Measurements from ENCODE around the gene PPP1R15A. TPM values are rescaled to one million over a fixed set of nuclear protein-coding genes. Genes with fewer than 3 reads are reported as not detected.

The PPP1R15A gene
- total RNA-seq, 4 donors from 2014 or later: 81.0 to 171 (median 101) TPM

DNA sequence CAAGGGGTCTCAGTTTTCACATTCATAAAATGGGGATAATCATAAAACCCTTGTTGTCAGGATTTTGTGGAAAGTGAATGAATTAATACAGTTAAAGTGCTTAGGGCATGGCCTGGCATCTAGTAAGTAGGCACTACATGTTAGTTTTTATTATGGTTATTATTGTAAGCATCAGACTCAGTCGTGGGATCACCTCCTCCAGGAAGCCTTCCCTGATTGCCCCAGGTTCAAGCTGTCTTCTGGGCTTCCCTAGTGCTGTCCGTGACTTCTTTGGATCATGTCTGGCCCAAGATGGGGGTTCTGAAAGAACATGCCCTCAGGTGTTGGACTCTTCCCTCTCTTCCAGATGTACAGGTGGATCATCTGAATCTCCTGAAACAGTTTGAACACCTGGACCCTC, 38.6 kb downstream of the PPP1R15A start:
- DNase-seq (ENCODE audit: low spot score in 2 of 2): no peak
- H3K27me3 ChIP-seq: no peaks in the 10 kb centered on the region
- TF ChIP-seq EP300 (IDR thresholded peaks at IDR 0.05) (no peak), POLR2A (IDR thresholded peaks at IDR 0.05) (no peak)
- TF ChIP-seq, protein P1, sequence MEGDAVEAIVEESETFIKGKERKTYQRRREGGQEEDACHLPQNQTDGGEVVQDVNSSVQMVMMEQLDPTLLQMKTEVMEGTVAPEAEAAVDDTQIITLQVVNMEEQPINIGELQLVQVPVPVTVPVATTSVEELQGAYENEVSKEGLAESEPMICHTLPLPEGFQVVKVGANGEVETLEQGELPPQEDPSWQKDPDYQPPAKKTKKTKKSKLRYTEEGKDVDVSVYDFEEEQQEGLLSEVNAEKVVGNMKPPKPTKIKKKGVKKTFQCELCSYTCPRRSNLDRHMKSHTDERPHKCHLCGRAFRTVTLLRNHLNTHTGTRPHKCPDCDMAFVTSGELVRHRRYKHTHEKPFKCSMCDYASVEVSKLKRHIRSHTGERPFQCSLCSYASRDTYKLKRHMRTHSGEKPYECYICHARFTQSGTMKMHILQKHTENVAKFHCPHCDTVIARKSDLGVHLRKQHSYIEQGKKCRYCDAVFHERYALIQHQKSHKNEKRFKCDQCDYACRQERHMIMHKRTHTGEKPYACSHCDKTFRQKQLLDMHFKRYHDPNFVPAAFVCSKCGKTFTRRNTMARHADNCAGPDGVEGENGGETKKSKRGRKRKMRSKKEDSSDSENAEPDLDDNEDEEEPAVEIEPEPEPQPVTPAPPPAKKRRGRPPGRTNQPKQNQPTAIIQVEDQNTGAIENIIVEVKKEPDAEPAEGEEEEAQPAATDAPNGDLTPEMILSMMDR (IDR thresholded peaks at IDR 0.05): no peak
- WGBS, 2 donors: 92% methylated on average over 2 of the region's 2 CpGs
- no peaks in the 10 kb centered on the region for H3K9me3 ChIP-seq
- H3K4me1 ChIP-seq: peaks cover 0 to 8% (median 0%) of the 10 kb centered on the region in 4 donors
- no peak overlapping the region for H3K4me3 ChIP-seq
- no peak overlapping the region for H3K27ac ChIP-seq
- peaks cover 11 to 98% (median 31%) of the 10 kb centered on the region in 3 donors for H3K36me3 ChIP-seq

DNA sequence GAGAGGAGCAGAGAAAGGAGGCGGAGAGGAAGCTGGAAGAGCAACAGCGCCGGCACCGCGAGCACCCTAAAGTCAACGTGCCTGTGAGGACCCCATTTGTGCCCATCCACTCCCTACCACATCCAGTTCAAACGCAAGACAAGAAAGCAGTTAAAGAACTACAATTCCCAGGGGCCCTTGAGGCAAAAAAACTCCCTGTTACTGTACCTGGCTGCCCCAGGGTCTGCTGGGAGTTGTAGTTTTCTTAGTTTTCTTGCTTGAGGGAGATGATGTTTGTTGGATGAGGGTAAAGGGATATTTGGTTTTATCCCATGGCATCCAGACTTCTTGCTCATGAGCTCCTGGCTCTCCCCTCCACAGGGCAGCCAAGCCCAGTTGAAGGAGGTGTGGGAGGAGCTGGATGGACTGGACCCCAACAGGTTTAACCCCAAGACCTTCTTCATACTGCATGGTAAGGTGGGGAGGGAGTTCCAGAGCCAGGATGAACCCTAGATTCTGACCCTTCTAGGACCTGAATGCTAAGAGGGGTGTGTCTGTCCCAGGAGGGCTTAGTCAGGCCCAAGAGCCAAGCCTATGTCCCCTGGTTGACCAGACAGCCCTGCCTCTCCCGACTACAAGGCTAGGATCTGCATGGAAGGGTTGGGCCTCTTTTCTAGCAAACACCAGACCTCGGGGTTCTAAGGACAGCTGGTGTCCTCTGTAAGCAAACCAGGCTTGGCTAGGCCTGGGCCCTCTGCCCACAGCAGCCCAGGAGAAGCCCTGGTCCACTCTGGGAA, 41.1 kb downstream of the PPP1R15A start:
- H3K27ac ChIP-seq: no peak overlapping the region
- TF ChIP-seq EP300 (IDR thresholded peaks at IDR 0.05): no peak
- TF ChIP-seq, protein P1 (IDR thresholded peaks at IDR 0.05): no peak
- TF ChIP-seq POLR2A (IDR thresholded peaks at IDR 0.05): no peak

DNA sequence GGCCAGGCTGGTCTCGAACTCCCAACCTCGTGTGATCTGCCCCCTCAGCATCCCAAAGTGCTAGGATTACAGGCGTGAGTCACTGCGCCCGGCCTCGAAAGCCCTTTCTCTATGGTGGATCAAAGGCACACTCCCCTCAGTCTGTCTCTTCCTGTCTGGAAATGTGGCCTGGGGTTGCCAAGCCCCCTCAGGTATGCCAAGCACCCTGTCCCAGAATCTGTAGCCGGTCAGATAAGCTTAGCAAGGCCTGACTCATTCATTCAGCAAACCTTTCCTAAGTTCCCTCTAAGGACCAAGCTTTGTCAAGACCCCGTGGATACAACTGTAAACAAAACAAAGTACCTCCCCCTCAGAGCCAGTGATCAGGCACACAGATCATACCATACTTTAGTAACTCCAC, 42.0 kb downstream of the PPP1R15A start:
- H3K9me3 ChIP-seq: no peaks in the 10 kb centered on the region
- TF ChIP-seq EP300 (IDR thresholded peaks at IDR 0.05) (no peak), POLR2A (IDR thresholded peaks at IDR 0.05) (no peak)
- TF ChIP-seq, protein P1 (IDR thresholded peaks at IDR 0.05): no peak
- DNase-seq (ENCODE audit: low spot score in 2 of 2): no peak
- H3K36me3 ChIP-seq: peaks cover 9 to 100% (median 31%) of the 10 kb centered on the region in 3 donors
- no peak overlapping the region for H3K27ac ChIP-seq
- 95 to 97% methylated on average over 8 of the region's 8 CpGs for whole genome bisulfite sequencing, 2 donors
- no peaks in the 10 kb centered on the region for H3K27me3 ChIP-seq
- no peaks in the 10 kb centered on the region for H3K4me1 ChIP-seq
- no peak overlapping the region for H3K4me3 ChIP-seq

More for the DNA sequence above, 41.1 kb downstream of the PPP1R15A start:
- H3K9me3 ChIP-seq: no peaks in the 10 kb centered on the region
- H3K27me3 ChIP-seq: no peaks in the 10 kb centered on the region
- no peaks in the 10 kb centered on the region for H3K4me1 ChIP-seq
- H3K4me3 ChIP-seq: no peak overlapping the region
- no peak for DNase-seq (ENCODE audit: low spot score in 2 of 2)
- 86 to 91% methylated on average over 9 of the region's 9 CpGs for WGBS, 2 donors
- peaks cover 9 to 99% (median 31%) of the 10 kb centered on the region in 3 donors for H3K36me3 ChIP-seq

DNA sequence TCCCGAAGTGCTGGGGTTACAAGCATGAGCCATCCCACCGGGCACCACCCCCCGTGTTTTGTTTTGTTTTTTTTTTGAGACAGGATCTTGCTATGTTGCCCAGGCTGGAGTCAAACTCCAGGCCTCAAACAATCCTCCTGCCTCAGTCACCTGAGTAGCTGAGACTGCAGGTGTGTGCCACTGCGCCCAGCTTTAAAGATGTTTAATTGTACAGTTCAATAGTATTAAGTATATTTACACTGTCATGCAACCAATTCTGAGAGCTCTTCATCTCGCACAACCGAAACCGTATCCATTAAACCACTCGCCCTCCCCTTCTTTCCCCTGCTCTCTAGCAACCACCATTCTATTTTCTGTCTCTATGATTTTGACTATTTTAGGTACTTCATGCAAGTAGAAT, 43.5 kb downstream of the PPP1R15A start:
- no peaks in the 10 kb centered on the region for H3K9me3 ChIP-seq
- no peak overlapping the region for H3K4me3 ChIP-seq
- no peaks in the 10 kb centered on the region for H3K27me3 ChIP-seq
- no peak overlapping the region for H3K27ac ChIP-seq
- DNase-seq (ENCODE audit: low spot score in 2 of 2): no peak
- H3K4me1 ChIP-seq: no peaks in the 10 kb centered on the region
- H3K36me3 ChIP-seq: peaks cover 7 to 100% (median 32%) of the 10 kb centered on the region in 3 donors
- WGBS, 2 donors: 79 to 80% methylated on average over 8 of the region's 8 CpGs
- TF ChIP-seq, protein P1 (IDR thresholded peaks at IDR 0.05): no peak

DNA sequence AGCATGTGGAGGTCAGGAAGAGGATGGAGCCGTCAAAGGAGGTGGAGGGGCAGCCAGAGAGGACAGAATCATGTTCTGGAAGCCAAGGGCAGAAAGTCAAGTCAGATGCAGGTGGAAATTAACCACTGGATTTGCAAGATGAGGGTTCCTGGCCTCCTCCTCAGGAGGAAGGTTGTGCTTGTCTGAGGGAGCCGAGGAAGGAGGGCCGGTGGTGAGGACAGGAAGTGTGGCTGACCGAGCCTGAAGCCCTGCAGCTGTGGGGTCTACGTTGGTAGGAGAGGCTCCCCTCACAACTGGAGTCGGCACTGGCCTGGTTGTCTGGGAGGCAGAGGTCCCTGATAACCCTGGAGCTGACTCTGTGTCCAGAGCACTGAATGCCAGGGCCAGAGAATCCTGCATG, 45.9 kb downstream of the PPP1R15A start:
- H3K27me3 ChIP-seq: no peaks in the 10 kb centered on the region
- no peak overlapping the region for H3K27ac ChIP-seq
- H3K36me3 ChIP-seq: peaks cover 6 to 100% (median 24%) of the 10 kb centered on the region in 3 donors
- H3K4me3 ChIP-seq: no peak overlapping the region
- TF ChIP-seq EP300 (IDR thresholded peaks at IDR 0.05) (no peak), POLR2A (IDR thresholded peaks at IDR 0.05) (no peak)
- TF ChIP-seq, protein P1 (IDR thresholded peaks at IDR 0.05): no peak
- WGBS, 2 donors: 81 to 88% methylated on average over 6 of the region's 6 CpGs
- H3K4me1 ChIP-seq: no peaks in the 10 kb centered on the region
- H3K9me3 ChIP-seq: no peaks in the 10 kb centered on the region
- no peak for DNase-seq (ENCODE audit: low spot score in 2 of 2)

All from tibial nerve (tissue), 4 donors.